Measurements from ENCODE around the gene MGAT4A. TPM values are rescaled to one million over a fixed set of nuclear protein-coding genes. Genes with fewer than 3 reads are reported as not detected.

MGAT4A gene
- total and polyA plus RNA-seq, 2 of the 13 experiments (the other 11 are each of a cell fraction or from before 2014, with no cell fraction given) = 47.2 to 90.9 TPM

- FAIRE-seq = peak; percentile 4
- no peak for DNase-seq (ENCODE audit: low spot score)
- ChIA-PET CTCF (ENCODE audit: low intra/inter-chr PET ratio, low total read pairs) (no interaction called here), POLR2A (no interaction called here)
- no peak overlapping the region for H3K4me2 ChIP-seq (ENCODE audit: low read depth, low read length)
- H4K20me1 ChIP-seq (ENCODE audit: insufficient read depth, low read length) = no peaks in the 10 kb centered on the region
- WGBS (ENCODE audit: low lambda C conversion rate) = 98% methylated on average over 3 of the region's 3 CpGs
- no peak overlapping the region for H2AFZ ChIP-seq (ENCODE audit: low read length)
- in situ Hi-C loops (cut with HindIII; ENCODE audit: extremely low pct_ligation_motif_present, low pct_unique_long_range_greater_than_20kb) = no loop called here
- H3K79me2 ChIP-seq (ENCODE audit: insufficient read depth, low read length) = no peaks in the 10 kb centered on the region
- ATAC-seq = no peak
- no peaks in the 10 kb centered on the region for H3K27me3 ChIP-seq (ENCODE audit: control insufficient read depth in 1 of 2, insufficient read depth in 2 of 2, low read length in 2 of 2)
- H3K36me3 ChIP-seq (replicated peaks in 1 of 2; ENCODE audit: control insufficient read depth in 1 of 2, insufficient read depth in 2 of 2, low read length in 2 of 2) = peaks cover 2 to 59% of the 10 kb centered on the region in 2 experiments
- H3K27ac ChIP-seq (ENCODE audit: extremely low read length, insufficient read depth, low read length) = no peak overlapping the region
- TF ChIP-seq DMTF1 (CRISPR knock-in tag; IDR thresholded peaks at IDR 0.05) (no peak), MYNN (CRISPR knock-in tag; IDR thresholded peaks at IDR 0.05; ENCODE audit: low read depth) (no peak), ZNF749 (CRISPR knock-in tag; IDR thresholded peaks at IDR 0.05; ENCODE audit: borderline replicate concordance) (no peak), ZNF652 (CRISPR knock-in tag; IDR thresholded peaks at IDR 0.05; ENCODE audit: borderline replicate concordance, low read depth) (no peak), SAFB2 (CRISPR knock-in tag; IDR thresholded peaks at IDR 0.05; ENCODE audit: borderline replicate concordance, low read depth) (no peak), SOX13 (IDR thresholded peaks at IDR 0.05) (no peak), SOX13 (CRISPR knock-in tag; conservative IDR thresholded peaks at IDR 0.05 in 1 of 2, IDR thresholded peaks at IDR 0.05 in 1 of 2) (no peak), ZNF230 (CRISPR knock-in tag; IDR thresholded peaks at IDR 0.05) (no peak), ZNF484 (CRISPR knock-in tag; IDR thresholded peaks at IDR 0.05; ENCODE audit: borderline replicate concordance, low read depth) (no peak)
- no TSS peak for BruUV-seq (replicated peaks)
- no peaks in the 10 kb centered on the region for H3K4me1 ChIP-seq (ENCODE audit: insufficient read depth, low read length)
- intact Hi-C loops (cut with micrococcal nuclease; ENCODE audit: unreplicated experiment) = no loop called here
- H3K9me3 ChIP-seq (ENCODE audit: low read length) = no peaks in the 10 kb centered on the region
- H3K9ac ChIP-seq (ENCODE audit: insufficient read depth, low read depth, low read length) = no peak overlapping the region
- H3K4me3 ChIP-seq (replicated peaks in 1 of 3; ENCODE audit: insufficient read depth in 1 of 3, low read depth in 2 of 3, low read length in 3 of 3) = no peak overlapping the region
These were observed 65.3 kb downstream of the MGAT4A start for GRCh38 chr2:98665677-98666076.
